ENCODE measurements around the gene KIDINS220.

DNA sequence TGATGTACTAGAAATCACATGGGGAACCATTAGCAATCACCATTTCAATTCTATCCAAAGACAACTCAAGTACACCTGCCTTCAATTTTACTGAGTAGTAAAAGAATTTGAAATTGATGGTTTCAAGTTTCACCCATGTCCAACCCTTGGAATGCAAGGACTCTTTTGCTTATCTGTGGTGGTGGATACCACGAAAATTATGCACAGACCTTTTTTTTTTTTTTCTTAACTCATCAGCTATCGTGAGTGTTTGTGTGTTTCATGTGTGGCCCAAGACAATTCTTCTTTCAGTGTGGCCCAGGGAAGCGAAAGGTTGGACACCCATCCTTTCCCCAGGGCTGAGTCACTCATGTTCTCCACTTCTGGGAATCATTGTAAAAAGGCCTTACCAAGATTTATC lies 132.5 kb downstream of the KIDINS220 start:
- TF ChIP-seq POLR2AphosphoS2 (conservative IDR thresholded peaks at IDR 0.05; ENCODE audit: low read length) (no peak), ZC3H11A (IDR thresholded peaks at IDR 0.05) (no peak), PHF8 (IDR thresholded peaks at IDR 0.05; ENCODE audit: borderline replicate concordance, low read depth) (no peak), USF2 (IDR thresholded peaks at IDR 0.05) (no peak), RFX5 (IDR thresholded peaks at IDR 0.05) (no peak), EP300 (IDR thresholded peaks at IDR 0.05) (no peak), POLR2A (IDR thresholded peaks at IDR 0.05; ENCODE audit: low read length) (no peak), SMC3 (IDR thresholded peaks at IDR 0.05) (no peak), HOXB5 (CRISPR knock-in tag; IDR thresholded peaks at IDR 0.05) (no peak), FOSL2 (IDR thresholded peaks at IDR 0.05) (no peak), FOSL2 (CRISPR knock-in tag; IDR thresholded peaks at IDR 0.05) (no peak), BHLHE40 (IDR thresholded peaks at IDR 0.05; ENCODE audit: low read depth, low read length) (no peak), ZSCAN20 (CRISPR knock-in tag; IDR thresholded peaks at IDR 0.05) (no peak)
- TF ChIP-seq, protein P1, sequence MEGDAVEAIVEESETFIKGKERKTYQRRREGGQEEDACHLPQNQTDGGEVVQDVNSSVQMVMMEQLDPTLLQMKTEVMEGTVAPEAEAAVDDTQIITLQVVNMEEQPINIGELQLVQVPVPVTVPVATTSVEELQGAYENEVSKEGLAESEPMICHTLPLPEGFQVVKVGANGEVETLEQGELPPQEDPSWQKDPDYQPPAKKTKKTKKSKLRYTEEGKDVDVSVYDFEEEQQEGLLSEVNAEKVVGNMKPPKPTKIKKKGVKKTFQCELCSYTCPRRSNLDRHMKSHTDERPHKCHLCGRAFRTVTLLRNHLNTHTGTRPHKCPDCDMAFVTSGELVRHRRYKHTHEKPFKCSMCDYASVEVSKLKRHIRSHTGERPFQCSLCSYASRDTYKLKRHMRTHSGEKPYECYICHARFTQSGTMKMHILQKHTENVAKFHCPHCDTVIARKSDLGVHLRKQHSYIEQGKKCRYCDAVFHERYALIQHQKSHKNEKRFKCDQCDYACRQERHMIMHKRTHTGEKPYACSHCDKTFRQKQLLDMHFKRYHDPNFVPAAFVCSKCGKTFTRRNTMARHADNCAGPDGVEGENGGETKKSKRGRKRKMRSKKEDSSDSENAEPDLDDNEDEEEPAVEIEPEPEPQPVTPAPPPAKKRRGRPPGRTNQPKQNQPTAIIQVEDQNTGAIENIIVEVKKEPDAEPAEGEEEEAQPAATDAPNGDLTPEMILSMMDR (IDR thresholded peaks at IDR 0.05), result no peak
